IPS-18c (cell line): ENCODE measurements around the gene LRMDA.
"Not testable (repeated sequence)": the region's sequence is repeated elsewhere in the genome, so short reads cannot be mapped to it uniquely, and the experiment has no call there.

ENCODE experiments used
- H3K4me3 ChIP-seq: 2 replicates; pipeline ENCODE4 v1.7.0; 2013; ENCODE audit warnings: low read depth, mild to moderate bottlenecking, low read length, moderate library complexity; ENCODE audit not compliant: insufficient read depth
- H3K9me3 ChIP-seq: one replicate; pipeline ENCODE4 v1.6.1; 2013; ENCODE audit warnings: mild to moderate bottlenecking, low read length, moderate library complexity; ENCODE audit not compliant: control insufficient read depth, insufficient read depth

LRMDA gene

DNA sequence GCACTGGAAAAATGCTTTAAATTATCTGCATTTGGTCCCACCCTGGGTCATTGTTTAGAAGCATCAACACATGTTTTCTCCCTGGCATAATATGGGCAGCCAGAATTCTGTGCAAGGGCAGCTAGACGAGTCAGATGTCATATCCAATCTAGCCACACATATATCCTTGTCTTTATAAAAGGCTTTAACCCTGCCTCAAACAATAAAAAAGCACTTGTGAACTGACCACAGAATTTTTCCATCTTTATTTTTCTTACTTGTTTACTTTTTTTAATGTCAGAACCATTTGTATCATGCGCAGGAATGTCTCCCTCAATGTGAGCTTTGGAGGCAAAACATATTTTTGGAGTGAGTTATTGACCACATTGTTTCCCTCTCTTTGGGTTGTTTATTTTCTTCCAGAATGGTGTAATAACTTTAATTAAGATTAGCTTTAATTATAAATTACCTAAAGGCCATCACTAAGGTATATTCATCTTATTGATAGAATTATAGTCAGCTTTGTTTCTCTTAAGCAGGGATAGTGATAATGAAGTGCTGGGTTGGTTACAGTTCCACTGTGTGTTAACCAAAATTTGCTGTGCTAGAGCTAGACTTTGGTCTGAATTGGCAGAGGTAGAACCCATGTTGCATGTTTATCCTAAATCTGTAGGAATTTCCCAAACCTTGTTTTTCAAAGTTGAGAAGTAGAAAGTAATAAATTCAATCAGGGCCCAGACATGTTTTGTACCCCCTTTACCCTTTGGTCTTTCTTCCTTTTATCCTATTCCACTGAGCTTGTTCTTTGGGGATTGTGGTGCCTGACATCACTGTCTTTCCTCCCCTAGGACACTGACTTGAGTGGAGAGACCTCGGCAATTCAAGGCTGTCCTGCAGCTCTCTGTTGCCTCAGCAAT, 1127.8 kb downstream of the LRMDA start:
- Histone ChIP-seq H3K4me3 (no peak overlapping the region), H3K9me3 (no peaks in the 10 kb centered on the region)

DNA sequence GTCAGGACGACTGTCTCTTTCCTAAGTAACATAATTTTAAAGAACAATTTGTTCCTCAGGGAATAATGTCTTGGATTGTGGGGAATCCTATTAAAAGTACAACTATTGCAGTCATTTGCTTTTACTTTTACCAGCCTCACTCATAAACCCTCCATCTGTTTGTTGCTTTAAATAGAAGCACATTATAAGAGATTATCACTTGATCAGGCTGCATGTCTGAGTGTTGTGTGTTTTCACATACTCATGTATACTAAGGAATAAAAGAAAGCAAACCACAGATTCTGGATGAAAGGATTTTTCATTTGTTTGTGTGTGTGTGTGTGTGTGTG, 1128.4 kb downstream of the LRMDA start:
- Histone ChIP-seq H3K4me3 (no peak overlapping the region), H3K9me3 (no peaks in the 10 kb centered on the region)

DNA sequence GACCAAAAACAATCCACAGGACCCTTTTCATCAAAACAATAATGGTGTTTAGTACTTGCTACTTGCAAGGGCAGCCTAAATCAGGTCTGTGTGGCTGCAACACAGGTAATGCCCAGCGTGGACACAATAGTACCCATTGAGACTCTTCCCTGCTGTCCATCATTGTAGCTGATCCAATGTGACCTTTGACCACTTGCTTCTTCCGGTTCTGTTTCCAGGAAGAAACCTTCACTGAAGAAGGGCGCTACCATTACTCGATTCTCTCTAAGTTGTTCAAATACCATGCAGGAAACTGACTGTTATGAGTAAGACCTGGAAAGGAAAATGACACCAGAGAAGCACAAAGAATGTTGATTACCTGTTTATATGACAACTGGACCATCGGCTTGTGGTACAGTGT, 1128.9 kb downstream of the LRMDA start:
- Histone ChIP-seq H3K4me3 (no peak overlapping the region), H3K9me3 (no peaks in the 10 kb centered on the region)

DNA sequence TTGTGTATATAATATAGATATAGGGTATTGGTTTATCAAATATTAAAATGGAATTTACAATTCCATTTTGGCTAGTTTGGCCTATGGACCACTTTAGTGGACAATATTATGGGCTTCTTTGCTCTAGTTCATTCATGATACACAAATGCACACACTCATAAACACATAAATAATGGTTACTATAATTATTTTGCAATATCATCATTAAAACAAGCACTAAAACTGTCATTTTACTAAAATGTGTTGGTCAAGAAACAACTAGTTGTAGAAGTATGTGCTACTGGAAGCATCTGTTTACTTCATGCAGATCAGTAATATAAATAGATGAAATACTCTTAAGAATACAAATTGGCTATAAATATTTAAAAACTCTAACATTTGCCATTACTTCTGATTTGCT, 1131.9 kb downstream of the LRMDA start:
- no peak overlapping the region for H3K4me3 ChIP-seq
- H3K9me3 ChIP-seq: no peaks in the 10 kb centered on the region

DNA sequence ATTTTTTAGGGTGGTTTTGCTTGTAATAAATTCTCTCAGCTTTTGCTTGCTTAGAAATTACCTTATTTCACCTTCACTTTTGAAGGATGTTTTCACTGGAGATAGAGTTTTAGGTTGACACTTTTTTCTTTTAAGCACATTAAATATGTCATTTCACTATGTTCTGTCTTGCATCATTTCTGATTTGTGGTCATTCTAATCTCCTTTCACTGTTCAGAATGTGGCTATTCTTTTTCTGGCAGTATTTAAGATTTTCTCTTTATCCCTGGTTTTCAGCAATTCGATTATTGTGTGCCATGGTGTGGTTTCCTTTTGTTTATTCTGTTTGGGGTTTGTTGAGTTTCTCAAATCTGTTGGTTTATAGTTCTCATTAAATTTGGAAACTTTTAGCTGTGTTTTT, 1140.6 kb downstream of the LRMDA start:
- Histone ChIP-seq H3K9me3 (no peaks in the 10 kb centered on the region), H3K4me3 (no peak overlapping the region)

DNA sequence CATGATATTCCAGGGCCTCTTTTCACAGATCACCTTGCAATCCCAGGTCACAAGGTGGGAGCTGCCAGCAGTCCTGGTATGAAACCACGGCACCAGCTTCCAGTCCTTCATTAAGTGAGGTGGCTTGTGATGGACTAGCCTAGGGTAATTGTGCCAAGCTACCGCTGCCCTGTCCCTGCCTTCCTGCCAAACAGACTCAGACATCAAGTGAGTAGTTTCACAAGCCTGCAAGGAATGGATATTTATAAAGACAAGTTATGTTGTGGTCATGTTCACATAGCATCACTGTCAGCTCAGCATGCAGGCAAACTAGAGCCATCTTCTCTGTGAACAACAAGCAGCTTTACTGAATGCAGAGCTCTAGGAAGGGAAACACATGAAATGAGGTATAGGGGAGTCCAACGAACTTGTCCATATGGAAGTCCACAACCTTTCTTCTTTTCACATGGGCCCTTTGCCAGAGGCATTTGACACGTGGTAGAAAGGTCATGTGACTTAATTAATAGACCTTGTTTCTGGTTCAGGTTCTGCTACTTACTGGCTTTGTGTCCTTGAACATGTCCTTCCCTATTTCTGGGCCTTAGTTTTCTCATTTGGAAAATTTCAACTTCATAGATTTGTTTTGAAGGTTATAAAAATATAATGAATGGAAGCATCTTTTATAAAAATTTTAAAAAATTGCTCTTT, 1145.0 kb downstream of the LRMDA start:
- Histone ChIP-seq H3K4me3 (no peak overlapping the region), H3K9me3 (no peaks in the 10 kb centered on the region)

DNA sequence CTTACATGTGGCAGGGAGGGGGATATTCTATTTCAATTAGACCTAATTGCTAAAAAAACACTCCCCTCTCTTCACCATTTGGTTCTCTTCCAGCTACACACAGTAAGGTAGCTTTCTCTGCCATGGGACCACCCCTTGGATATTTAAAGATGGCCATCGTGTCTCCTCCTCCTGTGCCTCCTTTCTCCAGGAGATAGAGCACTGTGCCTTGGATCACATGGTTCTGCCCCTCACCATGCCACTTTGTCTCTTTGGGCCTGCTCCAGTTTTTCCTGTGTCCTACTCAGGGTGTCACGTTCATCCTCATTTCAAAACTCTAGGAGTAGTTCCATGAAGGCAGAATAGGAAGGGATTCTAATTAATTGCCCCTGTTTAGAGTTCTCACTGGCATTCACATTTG, 1146.0 kb downstream of the LRMDA start:
- Histone ChIP-seq H3K9me3 (no peaks in the 10 kb centered on the region), H3K4me3 (no peak overlapping the region)

DNA sequence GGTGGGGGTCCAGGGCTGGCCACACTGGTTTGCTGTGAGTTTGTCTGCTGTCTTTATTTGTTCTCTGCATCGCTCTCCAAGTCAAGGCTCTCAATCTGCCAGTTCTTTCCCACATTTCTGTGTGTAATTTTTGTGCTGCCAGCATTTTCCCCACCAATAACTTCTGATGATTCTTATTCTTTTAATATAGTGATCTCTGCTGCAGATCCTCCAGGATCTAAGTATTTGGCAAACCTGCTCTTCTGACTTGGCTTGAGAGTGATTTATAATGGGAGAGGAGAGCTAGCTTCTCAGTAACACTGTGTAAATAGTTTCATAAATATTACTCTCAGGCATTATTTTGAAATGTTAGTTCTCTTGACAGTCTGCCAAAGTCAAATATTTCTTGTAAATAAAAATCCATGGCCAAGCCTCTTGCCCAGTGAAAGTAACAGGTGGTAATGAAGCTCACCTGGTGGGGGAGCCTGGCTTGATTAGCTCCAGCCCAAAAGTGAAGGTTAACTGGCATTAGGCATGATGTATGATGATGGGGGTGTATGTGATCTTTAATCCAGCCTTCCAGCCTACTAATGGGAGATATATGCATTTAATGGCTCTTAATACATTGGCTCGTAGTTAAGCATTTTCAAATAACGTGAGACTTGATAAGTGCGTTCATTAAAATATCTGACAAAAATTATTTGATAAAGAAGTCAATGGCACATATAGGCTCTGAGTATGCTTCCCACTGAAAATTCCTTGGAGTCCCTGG, 1150.3 kb downstream of the LRMDA start:
- Histone ChIP-seq H3K9me3 (no peaks in the 10 kb centered on the region), H3K4me3 (no peak overlapping the region)

DNA sequence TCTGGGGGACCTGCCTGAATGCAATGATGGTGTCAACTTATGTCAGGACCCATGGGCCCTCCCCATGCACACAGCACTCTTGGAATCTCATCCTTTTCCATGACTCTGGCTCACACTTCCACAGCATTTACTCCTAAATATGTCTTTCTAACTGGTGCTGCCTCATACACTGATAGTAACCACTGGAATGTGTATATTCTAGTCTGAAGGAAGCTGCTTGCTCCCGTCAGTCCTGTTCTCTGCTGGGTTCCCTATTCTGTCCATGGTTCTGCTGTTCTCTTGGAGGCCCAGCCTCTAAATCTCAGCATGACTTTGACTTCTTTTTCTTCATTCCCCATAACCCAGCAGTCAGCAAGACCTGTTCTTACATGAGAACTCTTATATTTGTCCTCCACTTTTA, 1151.1 kb downstream of the LRMDA start:
- Histone ChIP-seq H3K9me3 (no peaks in the 10 kb centered on the region), H3K4me3 (no peak overlapping the region)

DNA sequence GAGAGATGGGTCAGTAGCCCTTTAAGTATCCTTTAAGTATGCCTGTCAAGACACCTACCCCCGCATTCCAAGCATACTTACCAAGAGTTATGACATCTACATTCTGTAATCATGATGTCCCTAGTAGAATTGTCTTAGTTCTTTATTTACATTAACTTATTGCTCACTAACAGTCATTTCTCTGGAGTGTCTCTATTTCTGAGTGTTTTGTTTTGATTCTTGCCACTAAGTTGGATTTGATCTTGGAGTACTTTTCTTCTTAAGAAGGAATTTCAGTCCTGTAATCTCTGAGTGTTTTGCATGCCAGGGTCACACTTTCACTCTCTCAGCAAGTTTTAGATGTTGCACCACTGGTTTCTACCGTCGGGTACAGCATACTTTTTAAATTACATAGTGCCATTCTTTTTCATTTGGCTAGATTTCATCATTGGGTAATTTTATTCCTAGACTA, 1152.3 kb downstream of the LRMDA start:
- H3K4me3 ChIP-seq: no peak overlapping the region

DNA sequence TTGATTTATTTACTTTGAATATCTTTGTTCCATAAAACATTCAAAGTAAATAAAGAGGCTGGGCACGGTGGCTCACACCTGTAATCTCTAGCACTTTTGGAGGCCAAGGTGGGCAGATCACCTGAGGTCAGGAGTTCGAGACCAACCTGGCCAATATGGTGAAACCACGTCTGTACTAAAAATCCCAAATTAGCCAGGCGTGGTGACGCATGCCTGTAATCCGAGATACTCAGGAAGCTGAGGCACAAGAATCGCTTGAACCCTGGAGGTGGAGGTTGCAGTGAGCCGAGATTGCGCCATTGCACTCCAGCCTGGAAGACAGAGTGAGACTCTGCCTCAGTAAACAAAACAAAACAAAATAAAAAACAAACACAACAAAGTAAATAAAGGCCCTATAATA, 1153.0 kb downstream of the LRMDA start:
- not testable (repeated sequence) for H3K4me3 ChIP-seq, H3K9me3 ChIP-seq

More for the DNA sequence above, 1152.3 kb downstream of the LRMDA start:
- no peaks in the 10 kb centered on the region for H3K9me3 ChIP-seq
